RWPE2 (cell line): ENCODE data around the gene NFYC.
A peak's percentile ranks its signal among the peaks of the same experiment; 100 is the strongest.

Experiments
- ATAC-seq: fragments of 200-7000 bp; cut with Tn5 transposase; 3 replicates; pipeline ENCODE4 v1.9.1; 2021; ENCODE audit warnings: low read depth
- DNase-seq: peaks from one replicate; pipeline ENCODE4 v3.0.0-alpha.2; 2020; ENCODE audit warnings: low spot score
- H3K27ac ChIP-seq: fragments of 450-650 bp; 2 replicates; pipeline ENCODE4 v1.5.1; 2017; ENCODE audit warnings: mild to moderate bottlenecking; ENCODE audit not compliant: poor library complexity, severe bottlenecking
- H3K27me3 ChIP-seq: fragments of 250-450 bp; sonication (Bioruptor Pico); 2 replicates; pipeline ENCODE4 v1.5.1; 2021; ENCODE audit warnings: mild to moderate bottlenecking, moderate library complexity; ENCODE audit not compliant: insufficient read depth, poor library complexity, severe bottlenecking
- H3K36me3 ChIP-seq: fragments of 250-450 bp; sonication (Bioruptor Pico); 2 replicates; pipeline ENCODE4 v1.5.1; 2020; ENCODE audit warnings: low read depth, mild to moderate bottlenecking, moderate library complexity
- H3K4me1 ChIP-seq: fragments of 250-450 bp; sonication (Bioruptor Pico); 2 replicates; pipeline ENCODE4 v1.5.1; 2021; ENCODE audit warnings: mild to moderate bottlenecking, moderate library complexity; ENCODE audit not compliant: insufficient read depth, poor library complexity, severe bottlenecking
- H3K4me3 ChIP-seq: fragments of 250-450 bp; sonication (Bioruptor Pico); 2 replicates; pipeline ENCODE4 v1.5.1; 2021; ENCODE audit warnings: mild to moderate bottlenecking, moderate library complexity; ENCODE audit not compliant: severe bottlenecking
- H3K9me3 ChIP-seq: fragments of 250-450 bp; sonication (Bioruptor Pico); 2 replicates; pipeline ENCODE4 v1.5.1; 2021; ENCODE audit warnings: mild to moderate bottlenecking, moderate library complexity; ENCODE audit not compliant: severe bottlenecking
- TF ChIP-seq, protein P1 (sequence below): fragments of 450-650 bp; IDR thresholded peaks from one replicate; pipeline ENCODE4 v1.5.1; 2017; ENCODE audit warnings: mild to moderate bottlenecking, moderate library complexity; ENCODE audit not compliant: poor library complexity, severe bottlenecking

Gene NFYC

DNA sequence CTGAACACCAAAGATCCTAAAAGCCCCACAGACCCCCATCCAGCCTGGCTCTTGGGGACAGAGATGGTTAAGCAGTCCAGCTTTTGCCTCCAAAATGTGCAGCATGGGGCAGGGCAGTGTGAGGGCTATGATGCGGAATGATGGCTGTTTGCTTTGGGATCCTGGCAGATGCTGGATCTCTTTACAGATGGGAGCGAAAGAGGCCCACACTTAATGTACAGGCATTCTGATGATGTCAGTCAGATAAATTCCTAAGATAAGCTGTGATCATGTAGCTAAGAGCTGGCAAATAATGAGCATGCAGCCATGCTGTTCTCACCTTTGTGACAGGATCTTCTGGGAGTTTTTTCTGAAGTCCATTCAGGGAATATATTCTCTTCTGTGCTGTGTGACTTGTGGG, 74.5 kb downstream of the NFYC start:
- Histone ChIP-seq H3K27me3 (no peaks in the 10 kb centered on the region), H3K4me3 (no peak overlapping the region), H3K36me3 (peaks cover 56% of the 10 kb centered on the region), H3K4me1 (no peaks in the 10 kb centered on the region), H3K9me3 (no peaks in the 10 kb centered on the region), H3K27ac (no peak overlapping the region)
- ATAC-seq = no peak
- DNase-seq = no peak
- TF ChIP-seq, protein P1, sequence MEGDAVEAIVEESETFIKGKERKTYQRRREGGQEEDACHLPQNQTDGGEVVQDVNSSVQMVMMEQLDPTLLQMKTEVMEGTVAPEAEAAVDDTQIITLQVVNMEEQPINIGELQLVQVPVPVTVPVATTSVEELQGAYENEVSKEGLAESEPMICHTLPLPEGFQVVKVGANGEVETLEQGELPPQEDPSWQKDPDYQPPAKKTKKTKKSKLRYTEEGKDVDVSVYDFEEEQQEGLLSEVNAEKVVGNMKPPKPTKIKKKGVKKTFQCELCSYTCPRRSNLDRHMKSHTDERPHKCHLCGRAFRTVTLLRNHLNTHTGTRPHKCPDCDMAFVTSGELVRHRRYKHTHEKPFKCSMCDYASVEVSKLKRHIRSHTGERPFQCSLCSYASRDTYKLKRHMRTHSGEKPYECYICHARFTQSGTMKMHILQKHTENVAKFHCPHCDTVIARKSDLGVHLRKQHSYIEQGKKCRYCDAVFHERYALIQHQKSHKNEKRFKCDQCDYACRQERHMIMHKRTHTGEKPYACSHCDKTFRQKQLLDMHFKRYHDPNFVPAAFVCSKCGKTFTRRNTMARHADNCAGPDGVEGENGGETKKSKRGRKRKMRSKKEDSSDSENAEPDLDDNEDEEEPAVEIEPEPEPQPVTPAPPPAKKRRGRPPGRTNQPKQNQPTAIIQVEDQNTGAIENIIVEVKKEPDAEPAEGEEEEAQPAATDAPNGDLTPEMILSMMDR = no peak

DNA sequence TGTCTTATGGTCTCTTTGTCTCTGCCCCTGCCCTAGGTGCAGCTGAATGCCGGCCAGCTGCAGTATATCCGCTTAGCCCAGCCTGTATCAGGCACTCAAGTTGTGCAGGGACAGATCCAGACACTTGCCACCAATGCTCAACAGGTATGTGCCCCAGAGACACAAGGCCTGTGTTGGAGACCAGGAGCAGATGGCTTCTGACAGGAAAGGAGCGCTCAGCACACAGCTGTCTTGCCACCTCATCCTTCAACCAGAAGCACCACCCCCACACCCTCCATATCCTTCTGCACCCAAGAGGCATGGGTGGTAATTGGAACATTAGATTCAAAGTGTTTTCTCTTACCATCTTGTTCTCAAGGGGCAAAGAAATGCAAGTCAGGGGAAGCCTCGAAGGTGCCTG, 75.1 kb downstream of the NFYC start:
- no peak overlapping the region for H3K4me3 ChIP-seq
- DNase-seq (no peak), ATAC-seq (no peak)
- TF ChIP-seq, protein P1 = no peak
- peaks cover 56% of the 10 kb centered on the region for H3K36me3 ChIP-seq
- H3K4me1 ChIP-seq = no peaks in the 10 kb centered on the region
- H3K9me3 ChIP-seq = no peaks in the 10 kb centered on the region
- H3K27ac ChIP-seq = no peak overlapping the region
- H3K27me3 ChIP-seq = no peaks in the 10 kb centered on the region

DNA sequence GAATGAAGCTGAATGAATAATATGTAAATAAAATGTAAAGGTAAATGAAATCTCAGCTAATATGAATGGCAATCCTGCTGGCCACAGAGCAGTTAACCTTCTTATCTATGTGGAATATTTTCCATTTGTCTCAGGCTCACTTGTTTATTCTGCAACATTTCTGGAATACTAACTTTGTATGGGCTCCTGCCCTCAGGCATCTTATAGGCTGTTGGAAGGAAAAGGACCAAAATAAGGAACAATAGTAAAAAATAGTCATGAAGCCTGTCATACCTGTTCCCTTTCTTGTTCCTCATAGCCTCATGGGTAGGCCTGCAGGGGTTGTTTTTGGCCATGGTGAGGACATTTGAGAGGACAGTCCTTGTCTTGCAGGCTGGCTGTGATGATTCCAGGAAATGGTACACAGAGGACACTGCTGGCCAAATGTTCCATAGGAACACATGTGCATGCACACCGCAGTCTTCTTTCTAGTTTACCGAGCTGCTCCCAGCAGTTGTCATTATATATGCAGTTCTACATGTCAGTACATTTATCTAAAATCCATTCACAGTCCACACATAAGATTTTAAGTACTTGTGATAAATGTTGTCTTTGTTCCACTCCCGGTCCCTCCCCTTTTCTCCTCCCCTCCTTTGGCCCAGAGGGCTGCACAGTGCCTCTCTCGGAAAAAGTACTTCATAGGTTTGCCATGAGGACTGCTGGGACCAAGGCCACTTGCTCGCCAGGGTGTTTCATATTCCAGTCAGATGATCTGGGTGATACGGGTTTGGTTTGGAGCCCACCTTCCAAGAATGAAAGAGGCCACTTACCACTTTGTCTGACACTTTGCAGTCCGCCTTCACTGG, 76.9 kb downstream of the NFYC start:
- TF ChIP-seq, protein P1 = no peak
- H3K36me3 ChIP-seq = peaks cover 54% of the 10 kb centered on the region
- no peak for ATAC-seq
- no peaks in the 10 kb centered on the region for H3K27me3 ChIP-seq
- H3K4me1 ChIP-seq = no peaks in the 10 kb centered on the region
- no peaks in the 10 kb centered on the region for H3K9me3 ChIP-seq
- DNase-seq = no peak
- no peak overlapping the region for H3K4me3 ChIP-seq
- H3K27ac ChIP-seq = no peak overlapping the region

DNA sequence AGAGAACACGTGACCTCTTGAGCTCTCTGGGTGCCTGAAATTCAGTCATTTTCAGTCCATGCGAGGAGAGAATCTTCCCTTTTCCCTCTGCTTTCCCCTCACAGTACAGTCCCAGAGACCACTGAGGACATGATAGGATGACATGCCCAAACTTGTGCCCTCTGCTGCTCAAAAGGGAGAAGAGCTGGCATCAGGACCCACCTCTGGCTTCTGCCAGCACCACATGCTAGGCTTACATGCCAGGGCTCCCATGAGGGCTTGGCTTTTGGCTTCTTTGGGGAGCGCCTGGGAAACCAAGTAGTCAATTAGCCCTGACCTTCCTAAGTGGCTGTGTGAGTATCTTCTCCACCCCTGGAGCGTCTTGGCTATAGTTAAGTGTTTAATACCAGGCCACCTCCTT, 78.3 kb downstream of the NFYC start:
- H3K4me1 ChIP-seq = no peaks in the 10 kb centered on the region
- ATAC-seq (peak; percentile 54; the same call in 2 of the 3 replicates), DNase-seq (no peak)
- H3K27ac ChIP-seq = no peak overlapping the region
- no peaks in the 10 kb centered on the region for H3K27me3 ChIP-seq
- no peaks in the 10 kb centered on the region for H3K9me3 ChIP-seq
- peaks cover 43% of the 10 kb centered on the region for H3K36me3 ChIP-seq
- TF ChIP-seq, protein P1 = peak; percentile 25
- H3K4me3 ChIP-seq = no peak overlapping the region
